ENCODE data around the gene RNF208.
"Not testable (repeated sequence)": the region's sequence is repeated elsewhere in the genome, so short reads cannot be mapped to it uniquely, and the experiment has no call there.

DNA sequence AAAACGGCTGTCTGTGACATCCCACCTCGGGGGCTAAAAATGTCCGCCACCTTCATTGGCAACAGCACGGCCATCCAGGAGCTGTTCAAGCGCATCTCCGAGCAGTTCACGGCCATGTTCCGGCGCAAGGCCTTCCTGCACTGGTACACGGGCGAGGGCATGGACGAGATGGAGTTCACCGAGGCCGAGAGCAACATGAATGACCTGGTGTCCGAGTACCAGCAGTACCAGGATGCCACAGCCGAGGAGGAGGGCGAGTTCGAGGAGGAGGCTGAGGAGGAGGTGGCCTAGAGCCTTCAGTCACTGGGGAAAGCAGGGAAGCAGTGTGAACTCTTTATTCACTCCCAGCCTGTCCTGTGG is 21.2 kb upstream of the RNF208 start:
- TF ChIP-seq, protein P1, sequence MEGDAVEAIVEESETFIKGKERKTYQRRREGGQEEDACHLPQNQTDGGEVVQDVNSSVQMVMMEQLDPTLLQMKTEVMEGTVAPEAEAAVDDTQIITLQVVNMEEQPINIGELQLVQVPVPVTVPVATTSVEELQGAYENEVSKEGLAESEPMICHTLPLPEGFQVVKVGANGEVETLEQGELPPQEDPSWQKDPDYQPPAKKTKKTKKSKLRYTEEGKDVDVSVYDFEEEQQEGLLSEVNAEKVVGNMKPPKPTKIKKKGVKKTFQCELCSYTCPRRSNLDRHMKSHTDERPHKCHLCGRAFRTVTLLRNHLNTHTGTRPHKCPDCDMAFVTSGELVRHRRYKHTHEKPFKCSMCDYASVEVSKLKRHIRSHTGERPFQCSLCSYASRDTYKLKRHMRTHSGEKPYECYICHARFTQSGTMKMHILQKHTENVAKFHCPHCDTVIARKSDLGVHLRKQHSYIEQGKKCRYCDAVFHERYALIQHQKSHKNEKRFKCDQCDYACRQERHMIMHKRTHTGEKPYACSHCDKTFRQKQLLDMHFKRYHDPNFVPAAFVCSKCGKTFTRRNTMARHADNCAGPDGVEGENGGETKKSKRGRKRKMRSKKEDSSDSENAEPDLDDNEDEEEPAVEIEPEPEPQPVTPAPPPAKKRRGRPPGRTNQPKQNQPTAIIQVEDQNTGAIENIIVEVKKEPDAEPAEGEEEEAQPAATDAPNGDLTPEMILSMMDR (IDR thresholded peaks at IDR 0.05) = not testable (repeated sequence)
- TF ChIP-seq EZH2, EZH2phosphoT487 (IDR thresholded peaks at IDR 0.05): not testable (repeated sequence)
